ENCODE data around the gene RHOBTB3.
A peak's percentile ranks its signal among the peaks of the same experiment; 100 is the strongest.

The RHOBTB3 gene

DNA sequence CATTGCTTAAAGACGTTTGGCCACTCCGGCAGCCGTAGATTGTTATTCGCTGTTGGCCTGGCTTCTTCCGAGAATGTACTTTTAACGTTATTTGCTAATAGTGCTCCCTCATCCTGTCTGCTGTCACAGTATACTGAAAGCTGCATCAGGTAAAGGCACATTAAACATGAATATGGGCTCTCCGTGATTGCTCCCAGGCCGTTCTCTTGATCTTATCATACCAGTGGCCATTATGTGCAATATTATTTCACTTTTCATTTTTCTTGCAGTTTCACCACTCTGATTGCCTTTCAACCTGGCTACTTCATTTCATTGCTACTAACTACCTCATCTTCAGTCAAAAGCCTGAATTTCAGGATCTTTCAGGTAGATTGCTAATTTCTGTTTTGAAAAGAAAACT lies 57.4 kb downstream of the RHOBTB3 start:
- TF ChIP-seq, protein P1, sequence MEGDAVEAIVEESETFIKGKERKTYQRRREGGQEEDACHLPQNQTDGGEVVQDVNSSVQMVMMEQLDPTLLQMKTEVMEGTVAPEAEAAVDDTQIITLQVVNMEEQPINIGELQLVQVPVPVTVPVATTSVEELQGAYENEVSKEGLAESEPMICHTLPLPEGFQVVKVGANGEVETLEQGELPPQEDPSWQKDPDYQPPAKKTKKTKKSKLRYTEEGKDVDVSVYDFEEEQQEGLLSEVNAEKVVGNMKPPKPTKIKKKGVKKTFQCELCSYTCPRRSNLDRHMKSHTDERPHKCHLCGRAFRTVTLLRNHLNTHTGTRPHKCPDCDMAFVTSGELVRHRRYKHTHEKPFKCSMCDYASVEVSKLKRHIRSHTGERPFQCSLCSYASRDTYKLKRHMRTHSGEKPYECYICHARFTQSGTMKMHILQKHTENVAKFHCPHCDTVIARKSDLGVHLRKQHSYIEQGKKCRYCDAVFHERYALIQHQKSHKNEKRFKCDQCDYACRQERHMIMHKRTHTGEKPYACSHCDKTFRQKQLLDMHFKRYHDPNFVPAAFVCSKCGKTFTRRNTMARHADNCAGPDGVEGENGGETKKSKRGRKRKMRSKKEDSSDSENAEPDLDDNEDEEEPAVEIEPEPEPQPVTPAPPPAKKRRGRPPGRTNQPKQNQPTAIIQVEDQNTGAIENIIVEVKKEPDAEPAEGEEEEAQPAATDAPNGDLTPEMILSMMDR (IDR thresholded peaks at IDR 0.05; ENCODE audit: insufficient read depth, low read length, missing control alignments), result no peak
- no peak for DNase-seq (ENCODE audit: low read depth, low spot score)
- ChIA-PET POLR2A (no interaction called here), CTCF (interaction anchor here (1.4 to 5.8 kb wide), 5 partner anchors 7 to 147 kb away, joined by 3 to 57 read pairs (median 6); no protein-coding TSS in a partner anchor)
- H3K4me3 ChIP-seq (ENCODE audit: low read depth, low read length), result no peak overlapping the region

GRCh38 chr5:95791751-95792150 lies 60.6 kb downstream of the RHOBTB3 start:
- no peak overlapping the region for H3K4me3 ChIP-seq (ENCODE audit: low read depth, low read length)
- TF ChIP-seq, protein P1 (IDR thresholded peaks at IDR 0.05; ENCODE audit: insufficient read depth, low read length, missing control alignments), result no peak
- ChIA-PET CTCF (interaction anchor here (1.1 to 5.8 kb wide), 5 partner anchors 11 to 127 kb away, joined by 3 to 57 read pairs (median 5); no protein-coding TSS in a partner anchor), POLR2A (no interaction called here)
- no peak for DNase-seq (ENCODE audit: low read depth, low spot score)

GRCh38 chr5:95794070-95794516 lies 63.0 kb downstream of the RHOBTB3 start:
- ChIA-PET POLR2A (no interaction called here), CTCF (interaction anchor here (1.9 to 5.8 kb wide), 2 partner anchors 13 to 130 kb away, joined by 4 to 57 read pairs; no protein-coding TSS in a partner anchor)
- TF ChIP-seq, protein P1 (IDR thresholded peaks at IDR 0.05; ENCODE audit: insufficient read depth, low read length, missing control alignments), result no peak
- DNase-seq (ENCODE audit: low read depth, low spot score), result peak; percentile 42
- H3K4me3 ChIP-seq (ENCODE audit: low read depth, low read length), result no peak overlapping the region

- ChIA-PET CTCF (interaction anchor here (1.2 to 2.3 kb wide), 2 partner anchors 11 to 16 kb away, joined by 3 to 8 read pairs; no protein-coding TSS in a partner anchor), POLR2A (no interaction called here)
These were observed 66.2 kb downstream of the RHOBTB3 start for GRCh38 chr5:95797301-95797700.

DNA sequence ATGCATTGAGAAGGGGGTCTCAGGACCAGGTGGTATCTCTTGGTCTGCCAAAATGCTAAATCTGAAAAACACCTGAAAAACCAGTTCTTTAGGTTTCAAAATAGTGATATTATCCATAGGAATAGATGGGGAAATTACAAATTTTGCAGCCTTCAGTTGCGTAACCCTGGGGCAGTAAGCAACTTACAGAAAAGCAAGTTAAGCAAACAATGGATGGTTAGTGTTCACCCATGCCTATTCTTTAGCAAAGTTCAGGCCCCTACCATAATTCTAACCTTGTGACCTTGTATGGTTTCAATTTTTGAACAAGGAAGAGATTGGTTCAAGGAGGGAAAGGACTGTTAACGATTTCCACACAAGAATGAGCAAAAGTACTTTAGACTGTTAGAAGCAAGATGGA lies 66.9 kb downstream of the RHOBTB3 start:
- ChIA-PET CTCF (interaction anchor here (2.3 kb wide), 1 partner anchor 17 kb away, joined by 8 read pairs; no protein-coding TSS in a partner anchor), POLR2A (no interaction called here)
- no peak for DNase-seq (ENCODE audit: low read depth, low spot score)
- TF ChIP-seq, protein P1 (IDR thresholded peaks at IDR 0.05; ENCODE audit: insufficient read depth, low read length, missing control alignments), result no peak
- no peak overlapping the region for H3K4me3 ChIP-seq (ENCODE audit: low read depth, low read length)

More at GRCh38 chr5:95797301-95797700, 66.2 kb downstream of the RHOBTB3 start:
- DNase-seq (ENCODE audit: low read depth, low spot score), result no peak
- TF ChIP-seq, protein P1 (IDR thresholded peaks at IDR 0.05; ENCODE audit: insufficient read depth, low read length, missing control alignments), result no peak
- H3K4me3 ChIP-seq (ENCODE audit: low read depth, low read length), result no peak overlapping the region

DNA sequence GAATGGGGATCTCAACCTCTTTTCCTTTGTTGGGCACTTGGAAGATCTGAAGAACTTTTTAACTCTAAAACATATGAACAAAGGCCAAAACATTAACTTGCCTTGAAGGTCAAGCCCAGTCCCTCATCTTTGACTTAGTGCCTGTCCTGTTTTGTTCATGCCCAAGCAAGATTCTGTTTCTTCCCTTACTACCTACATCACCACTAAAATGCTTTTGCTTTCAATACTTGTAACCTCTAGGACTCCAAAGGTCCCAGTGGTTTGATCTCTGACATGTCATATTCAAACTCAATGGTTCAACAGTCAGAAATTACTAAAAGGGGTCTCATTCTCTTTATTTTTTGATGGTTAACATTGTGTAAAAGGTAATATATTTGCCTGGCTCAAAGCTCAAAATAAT lies 67.4 kb downstream of the RHOBTB3 start:
- no peak overlapping the region for H3K4me3 ChIP-seq (ENCODE audit: low read depth, low read length)
- TF ChIP-seq, protein P1 (IDR thresholded peaks at IDR 0.05; ENCODE audit: insufficient read depth, low read length, missing control alignments), result no peak
- ChIA-PET POLR2A (no interaction called here), CTCF (interaction anchor here (2.3 kb wide), 1 partner anchor 17 kb away, joined by 8 read pairs; no protein-coding TSS in a partner anchor)
- DNase-seq (ENCODE audit: low read depth, low spot score), result no peak

All from AG04449 (cell line).